ENCODE measurements around the gene PDGFA.

PDGFA gene

GRCh38 chr7:497946-498655 lies 21.5 kb downstream of the PDGFA start:
- in situ Hi-C loops (cut with HindIII; ENCODE audit: low sequenced_read_pairs): loop anchor here (10.0 kb wide), 1 partner anchor 103 kb away; no protein-coding TSS in a partner anchor
- DNase-seq (ENCODE audit: low read depth): no peak
- no peak overlapping the region for H3K4me3 ChIP-seq (ENCODE audit: low read depth, low read length)
- TF ChIP-seq CTCF (IDR thresholded peaks at IDR 0.05; ENCODE audit: low read depth, low read length, missing control alignments): no peak

- in situ Hi-C loops (cut with HindIII; ENCODE audit: low sequenced_read_pairs): loop anchor here (10.0 kb wide), 1 partner anchor 103 kb away; no protein-coding TSS in a partner anchor
- no peak for TF ChIP-seq CTCF (IDR thresholded peaks at IDR 0.05; ENCODE audit: low read depth, low read length, missing control alignments)
- DNase-seq (ENCODE audit: low read depth): no peak
- H3K4me3 ChIP-seq (ENCODE audit: low read depth, low read length): no peak overlapping the region
Measured at GRCh38 chr7:497346-497745, 22.3 kb downstream of the PDGFA start.

- H3K4me3 ChIP-seq (ENCODE audit: low read depth, low read length): no peak overlapping the region
- DNase-seq (ENCODE audit: low read depth): no peak
- in situ Hi-C loops (cut with HindIII; ENCODE audit: low sequenced_read_pairs): loop anchor here (10.0 kb wide), 1 partner anchor 102 kb away; no protein-coding TSS in a partner anchor
- TF ChIP-seq CTCF (IDR thresholded peaks at IDR 0.05; ENCODE audit: low read depth, low read length, missing control alignments): no peak
Measured at GRCh38 chr7:496528-497295, 22.9 kb downstream of the PDGFA start.

- DNase-seq (ENCODE audit: low read depth): no peak
- H3K4me3 ChIP-seq (ENCODE audit: low read depth, low read length): no peak overlapping the region
- in situ Hi-C loops (cut with HindIII; ENCODE audit: low sequenced_read_pairs): loop anchor here (10.0 kb wide), 1 partner anchor 101 kb away; no protein-coding TSS in a partner anchor
- TF ChIP-seq CTCF (IDR thresholded peaks at IDR 0.05; ENCODE audit: low read depth, low read length, missing control alignments): no peak
Measured at GRCh38 chr7:495761-496321, 23.8 kb downstream of the PDGFA start.

GRCh38 chr7:495326-495725 lies 24.3 kb downstream of the PDGFA start:
- no peak overlapping the region for H3K4me3 ChIP-seq (ENCODE audit: low read depth, low read length)
- DNase-seq (ENCODE audit: low read depth): no peak
- no peak for TF ChIP-seq CTCF (IDR thresholded peaks at IDR 0.05; ENCODE audit: low read depth, low read length, missing control alignments)
- in situ Hi-C loops (cut with HindIII; ENCODE audit: low sequenced_read_pairs): loop anchor here (10.0 kb wide), 1 partner anchor 101 kb away; no protein-coding TSS in a partner anchor

- no peak for DNase-seq (ENCODE audit: low read depth)
- H3K4me3 ChIP-seq (ENCODE audit: low read depth, low read length): no peak overlapping the region
- in situ Hi-C loops (cut with HindIII; ENCODE audit: low sequenced_read_pairs): loop anchor here (5.0 to 10.0 kb wide), 2 partner anchors 100 to 158 kb away; no protein-coding TSS in a partner anchor
- no peak for TF ChIP-seq CTCF (IDR thresholded peaks at IDR 0.05; ENCODE audit: low read depth, low read length, missing control alignments)
Measured at GRCh38 chr7:494906-495305, 24.7 kb downstream of the PDGFA start.
